ENCODE results near the gene PRTG. TPM values are rescaled to one million over a fixed set of nuclear protein-coding genes. Genes with fewer than 3 reads are reported as not detected.

Gene PRTG
- total and polyA plus RNA-seq, 9 of the 15 experiments (the other 6 are each of a cell fraction or from before 2014, with no cell fraction given) = under 0.01 to 0.14 (median 0.06) TPM; not detected in 1

DNA sequence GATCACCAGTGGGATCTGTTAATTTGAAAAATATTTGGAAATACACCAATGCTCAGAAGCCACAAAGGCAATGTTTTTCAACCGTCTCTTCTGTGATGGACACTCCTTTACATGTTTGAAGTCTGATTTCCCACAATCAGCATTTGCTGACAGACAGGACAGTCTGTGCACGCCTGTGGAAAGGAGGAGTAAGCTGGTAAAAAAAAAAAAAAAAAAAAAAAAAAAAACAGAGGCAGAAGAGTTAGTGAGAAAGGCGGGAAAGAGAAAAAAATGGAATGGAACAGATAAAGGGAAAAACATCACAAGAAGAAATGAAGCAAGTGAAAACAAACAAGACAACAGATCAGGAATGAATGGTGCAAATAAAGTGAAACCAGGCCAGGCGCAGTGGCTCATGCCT lies 35.0 kb downstream of the PRTG start (continued):
- TF ChIP-seq, protein P1, sequence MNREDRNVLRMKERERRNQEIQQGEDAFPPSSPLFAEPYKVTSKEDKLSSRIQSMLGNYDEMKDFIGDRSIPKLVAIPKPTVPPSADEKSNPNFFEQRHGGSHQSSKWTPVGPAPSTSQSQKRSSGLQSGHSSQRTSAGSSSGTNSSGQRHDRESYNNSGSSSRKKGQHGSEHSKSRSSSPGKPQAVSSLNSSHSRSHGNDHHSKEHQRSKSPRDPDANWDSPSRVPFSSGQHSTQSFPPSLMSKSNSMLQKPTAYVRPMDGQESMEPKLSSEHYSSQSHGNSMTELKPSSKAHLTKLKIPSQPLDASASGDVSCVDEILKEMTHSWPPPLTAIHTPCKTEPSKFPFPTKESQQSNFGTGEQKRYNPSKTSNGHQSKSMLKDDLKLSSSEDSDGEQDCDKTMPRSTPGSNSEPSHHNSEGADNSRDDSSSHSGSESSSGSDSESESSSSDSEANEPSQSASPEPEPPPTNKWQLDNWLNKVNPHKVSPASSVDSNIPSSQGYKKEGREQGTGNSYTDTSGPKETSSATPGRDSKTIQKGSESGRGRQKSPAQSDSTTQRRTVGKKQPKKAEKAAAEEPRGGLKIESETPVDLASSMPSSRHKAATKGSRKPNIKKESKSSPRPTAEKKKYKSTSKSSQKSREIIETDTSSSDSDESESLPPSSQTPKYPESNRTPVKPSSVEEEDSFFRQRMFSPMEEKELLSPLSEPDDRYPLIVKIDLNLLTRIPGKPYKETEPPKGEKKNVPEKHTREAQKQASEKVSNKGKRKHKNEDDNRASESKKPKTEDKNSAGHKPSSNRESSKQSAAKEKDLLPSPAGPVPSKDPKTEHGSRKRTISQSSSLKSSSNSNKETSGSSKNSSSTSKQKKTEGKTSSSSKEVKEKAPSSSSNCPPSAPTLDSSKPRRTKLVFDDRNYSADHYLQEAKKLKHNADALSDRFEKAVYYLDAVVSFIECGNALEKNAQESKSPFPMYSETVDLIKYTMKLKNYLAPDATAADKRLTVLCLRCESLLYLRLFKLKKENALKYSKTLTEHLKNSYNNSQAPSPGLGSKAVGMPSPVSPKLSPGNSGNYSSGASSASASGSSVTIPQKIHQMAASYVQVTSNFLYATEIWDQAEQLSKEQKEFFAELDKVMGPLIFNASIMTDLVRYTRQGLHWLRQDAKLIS (CRISPR knock-in tag; IDR thresholded peaks at IDR 0.05) = no peak
- TF ChIP-seq MAZ (CRISPR knock-in tag; conservative IDR thresholded peaks at IDR 0.05 in 1 of 2, IDR thresholded peaks at IDR 0.05 in 1 of 2) (no peak), FIP1L1 (IDR thresholded peaks at IDR 0.05; ENCODE audit: low read depth, low read length, poor library complexity, severe bottlenecking) (no peak), RBM15 (IDR thresholded peaks at IDR 0.05; ENCODE audit: insufficient read depth, low read length) (no peak)

DNA sequence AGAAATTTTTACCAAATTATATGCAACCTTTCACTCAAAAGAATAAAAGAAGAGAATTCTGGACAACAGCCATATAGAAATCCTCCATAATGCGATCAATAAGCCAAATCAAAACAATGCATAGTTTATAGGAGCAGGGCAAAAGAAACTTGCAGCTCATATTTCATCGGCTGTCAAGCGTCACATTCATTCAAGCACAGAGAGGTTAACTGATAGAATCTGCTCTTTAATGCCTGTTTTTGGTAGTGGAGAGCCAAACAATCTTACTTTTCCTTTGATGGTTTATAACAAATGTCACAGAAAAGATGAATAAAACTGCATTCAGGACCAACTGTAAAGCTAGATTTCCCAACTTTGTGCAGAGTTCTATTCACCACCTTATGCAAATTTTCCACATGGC lies 35.4 kb downstream of the PRTG start:
- ATAC-seq (no peak), FAIRE-seq (no peak), DNase-seq (ENCODE audit: extremely low read depth in 1 of 4, low spot score in 3 of 4) (no peak)
- WGBS (ENCODE audit: insufficient coverage, low coverage, missing lambda C conversion rate) = 4% methylated on average over 3 of the region's 3 CpGs
- intact Hi-C loops (cut with micrococcal nuclease) = no loop called here
- H3K9ac ChIP-seq (ENCODE audit: insufficient read depth in 1 of 2, low read depth in 2 of 2, low read length in 2 of 2) = no peak overlapping the region
- H3K4me1 ChIP-seq (replicated peaks in 1 of 2; ENCODE audit: control insufficient read depth in 2 of 2, insufficient read depth in 2 of 2, low read length in 2 of 2) = no peaks in the 10 kb centered on the region
- no peak overlapping the region for H3K27ac ChIP-seq (ENCODE audit: extremely low read depth, low read depth, low read length)
- POLR2A ChIA-PET = interaction anchor here (0.6 to 1.0 kb wide), 2 partner anchors 10 to 42 kb away, joined by 3 to 5 read pairs; no protein-coding TSS in a partner anchor
- no peaks in the 10 kb centered on the region for H4K20me1 ChIP-seq (replicated peaks; ENCODE audit: control insufficient read depth, insufficient read depth, low read length)
- CTCF ChIA-PET (ENCODE audit: low intra/inter-chr PET ratio) = no interaction called here
- no peaks in the 10 kb centered on the region for H3K79me2 ChIP-seq (ENCODE audit: control insufficient read depth, insufficient read depth, low read length)
- in situ Hi-C loops (cut with MboI) = no loop called here
- no peaks in the 10 kb centered on the region for H3K36me3 ChIP-seq (ENCODE audit: control insufficient read depth, insufficient read depth, low read length)
- H3K27me3 ChIP-seq (ENCODE audit: control insufficient read depth in 2 of 2, insufficient read depth in 2 of 2, low read length in 2 of 2) = 0 out of 5 replicates have a peak, but pooled peaks cover 0 to 4% of the 10 kb centered on the region in 2 experiments
- H3K4me2 ChIP-seq (ENCODE audit: insufficient read depth, low read length) = no peak overlapping the region
- no peak overlapping the region for H3K4me3 ChIP-seq
- H3K9me1 ChIP-seq (ENCODE audit: control insufficient read depth, insufficient read depth, low read length) = no peaks in the 10 kb centered on the region
- no TSS peak for BruUV-seq (replicated peaks)
- no peaks in the 10 kb centered on the region for H3K9me3 ChIP-seq (replicated peaks; ENCODE audit: control insufficient read depth, insufficient read depth, low read depth, low read length)
- no peak overlapping the region for H2AFZ ChIP-seq (ENCODE audit: low read depth, low read length)
- TF ChIP-seq, protein P2, sequence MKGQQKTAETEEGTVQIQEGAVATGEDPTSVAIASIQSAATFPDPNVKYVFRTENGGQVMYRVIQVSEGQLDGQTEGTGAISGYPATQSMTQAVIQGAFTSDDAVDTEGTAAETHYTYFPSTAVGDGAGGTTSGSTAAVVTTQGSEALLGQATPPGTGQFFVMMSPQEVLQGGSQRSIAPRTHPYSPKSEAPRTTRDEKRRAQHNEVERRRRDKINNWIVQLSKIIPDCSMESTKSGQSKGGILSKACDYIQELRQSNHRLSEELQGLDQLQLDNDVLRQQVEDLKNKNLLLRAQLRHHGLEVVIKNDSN (CRISPR knock-in tag; IDR thresholded peaks at IDR 0.05) = no peak
- TF ChIP-seq FOXK1 (CRISPR knock-in tag; IDR thresholded peaks at IDR 0.05; ENCODE audit: borderline replicate concordance) (no peak), CXXC5 (CRISPR knock-in tag; IDR thresholded peaks at IDR 0.05) (no peak), XRCC4 (IDR thresholded peaks at IDR 0.05; ENCODE audit: extremely low read depth, insufficient read depth, insufficient read length) (no peak)
- TF ChIP-seq, protein P3, sequence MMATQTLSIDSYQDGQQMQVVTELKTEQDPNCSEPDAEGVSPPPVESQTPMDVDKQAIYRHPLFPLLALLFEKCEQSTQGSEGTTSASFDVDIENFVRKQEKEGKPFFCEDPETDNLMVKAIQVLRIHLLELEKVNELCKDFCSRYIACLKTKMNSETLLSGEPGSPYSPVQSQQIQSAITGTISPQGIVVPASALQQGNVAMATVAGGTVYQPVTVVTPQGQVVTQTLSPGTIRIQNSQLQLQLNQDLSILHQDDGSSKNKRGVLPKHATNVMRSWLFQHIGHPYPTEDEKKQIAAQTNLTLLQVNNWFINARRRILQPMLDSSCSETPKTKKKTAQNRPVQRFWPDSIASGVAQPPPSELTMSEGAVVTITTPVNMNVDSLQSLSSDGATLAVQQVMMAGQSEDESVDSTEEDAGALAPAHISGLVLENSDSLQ (IDR thresholded peaks at IDR 0.05) = peak; percentile 16; the same call in 1 of the 2 replicates
- TF ChIP-seq, protein P4, sequence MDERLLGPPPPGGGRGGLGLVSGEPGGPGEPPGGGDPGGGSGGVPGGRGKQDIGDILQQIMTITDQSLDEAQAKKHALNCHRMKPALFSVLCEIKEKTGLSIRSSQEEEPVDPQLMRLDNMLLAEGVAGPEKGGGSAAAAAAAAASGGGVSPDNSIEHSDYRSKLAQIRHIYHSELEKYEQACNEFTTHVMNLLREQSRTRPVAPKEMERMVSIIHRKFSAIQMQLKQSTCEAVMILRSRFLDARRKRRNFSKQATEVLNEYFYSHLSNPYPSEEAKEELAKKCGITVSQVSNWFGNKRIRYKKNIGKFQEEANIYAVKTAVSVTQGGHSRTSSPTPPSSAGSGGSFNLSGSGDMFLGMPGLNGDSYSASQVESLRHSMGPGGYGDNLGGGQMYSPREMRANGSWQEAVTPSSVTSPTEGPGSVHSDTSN (CRISPR knock-in tag; IDR thresholded peaks at IDR 0.05; ENCODE audit: low read depth) = no peak
- TF ChIP-seq, protein P4 (tag; conservative IDR thresholded peaks at IDR 0.05; ENCODE audit: low read depth) = 0 out of 2 replicates have a peak, but pooled peaks have one; percentile 23

All from K562 (cell line).